Gastroesophageal sphincter (tissue), 3 donors: ENCODE results near the gene SLC16A10.

Experiments used
- CTCF ChIP-seq, 4 experiments: fragments of 200-600 bp in 2 of 4; fragments of 450-650 bp in 2 of 4; sonication (generic) in 1 of 4; IDR thresholded peaks; one replicate each; pipeline ENCODE4 v1.5.1; 2017 to 2019; ENCODE audit warnings: antibody characterized with exemption in 4 of 4, mild to moderate bottlenecking in 2 of 4, moderate library complexity in 2 of 4
- POLR2AphosphoS5 ChIP-seq: sonication (generic); formaldehyde crosslinking; IDR thresholded peaks from one replicate; pipeline ENCODE4 v1.6.1; 2017; ENCODE audit warnings: antibody characterized with exemption

- TF ChIP-seq POLR2AphosphoS5, result no peak
- TF ChIP-seq CTCF (IDR thresholded peaks at IDR 0.05), result no peak
These were observed 189.0 kb downstream of the SLC16A10 start for GRCh38 chr6:111276335-111276734.
